Psoas muscle (tissue), 8 donors: ENCODE measurements around the gene HS6ST3. TPM values are rescaled to one million over a fixed set of nuclear protein-coding genes. Genes with fewer than 3 reads are reported as not detected.

Experiments used
- ATAC-seq, 4 donors: fragments of 200-7000 bp; cut with Tn5 transposase; one replicate each; pipeline ENCODE4 v1.9.1; 2020; ENCODE audit warnings: moderate library complexity in 3 of 4, mild to moderate bottlenecking in 2 of 4
- DNase-seq, 2 donors: peaks; one replicate each; pipeline ENCODE4 v3.0.0-alpha.2; 2020
- H3K27ac ChIP-seq: fragments of 200-600 bp; one replicate; pipeline ENCODE4 v1.8.0; 2022
- H3K27me3 ChIP-seq, 3 donors: fragments of 200-600 bp in 1 of 3; one replicate each; pipeline versions ENCODE4 v1.6.1 to v1.8.0; 2013 to 2022; ENCODE audit warnings: low read length in 2 of 3, mild to moderate bottlenecking in 2 of 3, moderate library complexity in 1 of 3; ENCODE audit not compliant: insufficient read depth in 3 of 3
- H3K36me3 ChIP-seq, 2 donors: fragments of 200-600 bp in 1 of 2; one replicate each; pipeline versions ENCODE4 v1.6.1 to v1.8.0; 2013 to 2022; ENCODE audit warnings: low read depth in 1 of 2, mild to moderate bottlenecking in 1 of 2, moderate library complexity in 1 of 2; ENCODE audit not compliant: insufficient read depth in 1 of 2
- H3K4me1 ChIP-seq: fragments of 200-600 bp; one replicate; pipeline ENCODE4 v1.8.0; 2022
- H3K4me3 ChIP-seq: fragments of 200-600 bp; one replicate; pipeline ENCODE4 v1.8.0; 2022; ENCODE audit warnings: mild to moderate bottlenecking
- H3K9me3 ChIP-seq: fragments of 200-600 bp; one replicate; pipeline ENCODE4 v1.8.0; 2022
- WGBS, 3 donors: extraction: QIAGEN DNeasy Blood & Tissue Kit; methylation state at CpG; one replicate each; pipeline versions ENCODE4 v1.1.6 to v1.1.7; 2013; 5-methylcytosine and 5-hydroxymethylcytosine counted together
- intact Hi-C, 2 donors: fragments of 100-400 bp; cut with DNase I; formaldehyde crosslinking; loops; one replicate each; pipeline versions ENCODE4 v1.11.0 to v1.14.2; 2022
- polyA plus RNA-seq, 3 donors: library from polyadenylated mRNA; stranded (reverse); fragments of 200-250 nt; gene quantifications; one replicate each; pipeline ENCODE4 v1.2.3, GENCODE V29; 2013
- total RNA-seq, 4 donors: library from RNA; stranded (reverse); fragmentation: NEBNext Ultra II Directional in 2 of 4; extraction: Animal tissue kit (Norgen Biotek cat#: 25700) in 2 of 4; gene quantifications; one replicate each; pipeline versions ENCODE4 v1.2.1 to v1.2.4, GENCODE V29; 2021 to 2023
- TF ChIP-seq, protein P1 (sequence below): fragments of 200-600 bp; IDR thresholded peaks from one replicate; pipeline ENCODE4 v1.8.0; 2022; ENCODE audit warnings: antibody characterized with exemption
- donor health status: healthy with polysubstance abuse.
- donor health status: DM: no; HTN: no; CAD: no; lungs with moderate emphysema.
- donor health status: Bipolar disorder and iron deficiency.
- donor health status: healthy.
- donor health status: DM: yes; HTN: yes; CAD: no.
- donor health status: DM: no; HTN: no; CAD: no.
- donor health status: DM: no; HTN: no; CAD: no.
- donor health status: DM: yes; HTN: yes; CAD: no.

The HS6ST3 gene
- total and polyA plus RNA-seq, 7 donors = 0.01 to 0.58 (median 0.10) TPM

DNA sequence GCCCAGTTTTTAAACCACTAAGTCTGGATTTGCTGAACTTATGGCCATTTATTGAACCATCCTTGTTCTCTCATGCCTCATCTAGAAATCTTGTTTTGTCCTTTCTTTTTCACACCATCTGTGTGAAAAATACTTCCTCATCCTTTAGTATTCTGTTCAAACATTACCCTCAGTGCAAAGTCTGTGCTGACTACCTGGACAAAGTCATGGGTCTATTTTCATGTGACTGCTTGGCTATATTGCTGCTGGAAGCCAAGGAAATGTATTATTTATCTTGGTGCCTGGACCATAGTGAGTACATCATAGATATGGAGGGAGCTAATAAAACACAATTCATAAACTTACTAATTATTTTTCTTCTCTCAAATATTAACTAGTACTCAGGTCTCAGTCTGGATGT, 591.9 kb downstream of the HS6ST3 start:
- Histone ChIP-seq H3K27me3 (no peaks in the 10 kb centered on the region), H3K9me3 (no peaks in the 10 kb centered on the region), H3K4me3 (no peak overlapping the region), H3K27ac (no peak overlapping the region), H3K36me3 (no peaks in the 10 kb centered on the region), H3K4me1 (no peaks in the 10 kb centered on the region)
- ATAC-seq = no peak
- intact Hi-C loops = no loop called here
- no peak for DNase-seq
- TF ChIP-seq, protein P1, sequence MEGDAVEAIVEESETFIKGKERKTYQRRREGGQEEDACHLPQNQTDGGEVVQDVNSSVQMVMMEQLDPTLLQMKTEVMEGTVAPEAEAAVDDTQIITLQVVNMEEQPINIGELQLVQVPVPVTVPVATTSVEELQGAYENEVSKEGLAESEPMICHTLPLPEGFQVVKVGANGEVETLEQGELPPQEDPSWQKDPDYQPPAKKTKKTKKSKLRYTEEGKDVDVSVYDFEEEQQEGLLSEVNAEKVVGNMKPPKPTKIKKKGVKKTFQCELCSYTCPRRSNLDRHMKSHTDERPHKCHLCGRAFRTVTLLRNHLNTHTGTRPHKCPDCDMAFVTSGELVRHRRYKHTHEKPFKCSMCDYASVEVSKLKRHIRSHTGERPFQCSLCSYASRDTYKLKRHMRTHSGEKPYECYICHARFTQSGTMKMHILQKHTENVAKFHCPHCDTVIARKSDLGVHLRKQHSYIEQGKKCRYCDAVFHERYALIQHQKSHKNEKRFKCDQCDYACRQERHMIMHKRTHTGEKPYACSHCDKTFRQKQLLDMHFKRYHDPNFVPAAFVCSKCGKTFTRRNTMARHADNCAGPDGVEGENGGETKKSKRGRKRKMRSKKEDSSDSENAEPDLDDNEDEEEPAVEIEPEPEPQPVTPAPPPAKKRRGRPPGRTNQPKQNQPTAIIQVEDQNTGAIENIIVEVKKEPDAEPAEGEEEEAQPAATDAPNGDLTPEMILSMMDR = no peak

DNA sequence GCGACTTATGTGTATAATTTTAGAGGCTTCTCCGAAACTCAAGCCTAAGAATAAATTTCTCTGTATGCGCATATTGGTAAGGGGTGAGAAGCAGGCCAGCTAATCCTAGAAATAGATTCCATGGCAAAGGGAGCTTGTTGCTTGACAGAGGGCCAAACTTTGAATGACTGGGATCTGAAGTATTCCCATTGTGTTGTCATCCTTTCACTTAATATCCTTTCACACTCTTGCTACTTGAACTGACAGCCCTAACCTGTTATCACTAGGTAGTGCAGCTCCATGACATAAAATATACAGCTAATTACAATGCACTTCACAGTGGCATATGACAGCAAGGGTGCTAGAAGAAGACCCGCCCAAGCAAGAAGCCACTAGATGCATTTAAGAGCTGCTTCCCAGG, 594.6 kb downstream of the HS6ST3 start:
- H3K27ac ChIP-seq = no peak overlapping the region
- TF ChIP-seq, protein P1 = no peak
- ATAC-seq (no peak), DNase-seq (no peak)
- WGBS, 3 donors = 56 to 83% (median 69%) methylated on average over 4 of the region's 4 CpGs
- H3K4me1 ChIP-seq = no peaks in the 10 kb centered on the region
- no peaks in the 10 kb centered on the region for H3K27me3 ChIP-seq
- intact Hi-C loops = no loop called here
- no peaks in the 10 kb centered on the region for H3K36me3 ChIP-seq
- H3K4me3 ChIP-seq = no peak overlapping the region
- H3K9me3 ChIP-seq = no peaks in the 10 kb centered on the region

DNA sequence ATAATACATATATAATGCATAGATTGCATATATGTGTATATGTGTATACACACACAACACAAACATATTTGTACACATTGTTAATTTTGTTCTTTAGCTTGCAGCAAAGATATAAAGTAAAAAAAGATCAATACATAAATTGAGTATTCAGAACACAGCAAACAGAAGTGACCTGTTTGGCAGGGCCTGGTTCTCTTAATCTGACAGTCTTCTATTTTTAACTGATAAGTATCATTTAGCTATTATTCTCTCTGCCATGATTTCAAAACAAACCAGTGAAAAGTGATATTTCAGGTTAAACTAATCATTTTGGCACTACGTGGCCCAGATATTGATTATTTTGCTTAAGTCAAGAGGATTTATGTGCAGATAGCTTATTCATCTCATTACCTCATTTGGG, 595.0 kb downstream of the HS6ST3 start:
- no peaks in the 10 kb centered on the region for H3K27me3 ChIP-seq
- H3K27ac ChIP-seq = no peak overlapping the region
- H3K36me3 ChIP-seq = no peaks in the 10 kb centered on the region
- H3K9me3 ChIP-seq = no peaks in the 10 kb centered on the region
- DNase-seq (no peak), ATAC-seq (no peak)
- no peaks in the 10 kb centered on the region for H3K4me1 ChIP-seq
- WGBS, 3 donors = 66 to 77% (median 69%) methylated on average over 1 of the region's 1 CpG
- H3K4me3 ChIP-seq = no peak overlapping the region
- intact Hi-C loops = no loop called here
- TF ChIP-seq, protein P1 = no peak

DNA sequence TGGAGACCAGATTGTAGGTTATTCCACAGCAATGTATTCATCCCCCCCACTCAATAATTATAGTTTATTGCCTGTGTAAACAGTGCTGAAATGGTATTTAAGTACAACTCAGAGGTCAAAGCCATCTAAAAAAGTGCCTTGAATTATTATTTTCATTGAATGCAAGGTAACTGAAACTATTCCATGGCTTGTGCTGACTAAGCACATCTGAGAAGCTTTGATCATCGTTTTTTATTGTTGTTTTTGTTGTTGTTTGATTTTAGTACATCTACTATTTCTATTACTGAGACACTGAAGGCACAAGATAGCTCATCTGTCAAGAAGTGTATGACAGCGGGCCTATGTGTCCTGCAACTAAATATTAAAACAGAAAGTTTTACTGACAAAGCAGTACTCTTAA, 596.4 kb downstream of the HS6ST3 start:
- WGBS, 3 donors = 15 to 19% (median 18%) methylated on average over 2 of the region's 2 CpGs
- intact Hi-C loops = no loop called here
- DNase-seq (no peak), ATAC-seq (no peak)
- Histone ChIP-seq H3K9me3 (no peaks in the 10 kb centered on the region), H3K4me1 (no peaks in the 10 kb centered on the region), H3K27ac (no peak overlapping the region), H3K36me3 (no peaks in the 10 kb centered on the region), H3K4me3 (no peak overlapping the region), H3K27me3 (no peaks in the 10 kb centered on the region)
- TF ChIP-seq, protein P1 = no peak

DNA sequence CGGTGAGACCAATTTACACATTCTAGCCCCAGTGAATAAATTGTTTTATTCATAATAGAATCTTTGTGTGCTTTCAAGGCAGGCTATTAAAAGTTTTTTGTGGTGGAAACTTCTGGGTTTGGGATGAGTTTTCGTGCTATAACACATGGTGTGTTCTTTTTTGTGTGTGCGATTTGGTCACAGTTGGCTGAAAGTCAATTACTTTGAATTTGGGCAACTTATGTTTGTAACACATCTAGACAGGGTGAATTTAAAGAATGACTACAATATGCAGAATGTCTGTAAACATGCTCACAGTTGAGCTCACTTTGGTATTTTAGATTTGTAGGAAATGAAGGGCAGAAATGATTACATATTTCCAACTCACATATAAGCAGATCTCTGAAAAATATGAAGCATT, 597.3 kb downstream of the HS6ST3 start:
- Histone ChIP-seq H3K4me1 (no peaks in the 10 kb centered on the region), H3K36me3 (no peaks in the 10 kb centered on the region), H3K27me3 (no peaks in the 10 kb centered on the region), H3K9me3 (no peaks in the 10 kb centered on the region), H3K27ac (no peak overlapping the region), H3K4me3 (no peak overlapping the region)
- TF ChIP-seq, protein P1 = no peak
- no peak for ATAC-seq
- 84 to 89% (median 84%) methylated on average over 3 of the region's 3 CpGs for WGBS, 3 donors
- intact Hi-C loops = no loop called here
- DNase-seq = no peak
